Gastroesophageal sphincter (tissue), 2 donors: ENCODE data around the gene PRDM16.

Source experiments
- POLR2A ChIP-seq, 2 donors: fragments of 450-650 bp; IDR thresholded peaks; one replicate each; pipeline ENCODE4 v1.6.1; 2017; ENCODE audit warnings: antibody characterized with exemption in 2 of 2, mild to moderate bottlenecking in 2 of 2, moderate library complexity in 1 of 2
- POLR2AphosphoS5 ChIP-seq: sonication (generic); formaldehyde crosslinking; IDR thresholded peaks from one replicate; pipeline ENCODE4 v1.6.1; 2017; ENCODE audit warnings: antibody characterized with exemption

GRCh38 chr1:3229081-3229725, 160.2 kb downstream of the PRDM16 start:
- TF ChIP-seq POLR2A (IDR thresholded peaks at IDR 0.05) = no peak
- TF ChIP-seq POLR2AphosphoS5 = no peak
